ENCODE measurements around the gene LPO.

Gene LPO

DNA sequence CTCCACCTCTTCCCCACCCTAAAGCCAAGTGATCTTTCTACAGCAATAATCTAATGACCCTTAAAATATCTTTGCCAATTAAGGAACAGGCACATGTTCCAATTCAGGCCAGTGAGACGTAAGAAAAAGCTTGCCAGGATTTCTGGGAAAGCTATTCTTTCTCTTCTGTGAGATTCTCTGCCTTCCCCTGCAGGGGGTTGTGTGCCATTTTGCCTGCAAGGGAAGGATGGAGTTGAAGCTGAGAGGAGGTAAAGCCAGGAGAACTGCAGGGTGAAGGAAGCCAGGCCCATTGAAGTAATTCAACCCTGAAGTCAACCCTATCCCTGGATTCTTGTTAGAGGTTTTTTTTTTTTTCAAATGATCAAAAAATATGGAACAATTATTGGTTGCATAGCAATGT, 9.0 kb upstream of the LPO start:
- TF ChIP-seq CREB1 (IDR thresholded peaks at IDR 0.05; ENCODE audit: low read depth) (no peak), TAF1 (IDR thresholded peaks at IDR 0.05; ENCODE audit: low read depth) (no peak), TEAD4 (IDR thresholded peaks at IDR 0.05) (no peak), EGR1 (IDR thresholded peaks at IDR 0.05) (no peak)
- TF ChIP-seq, protein P1, sequence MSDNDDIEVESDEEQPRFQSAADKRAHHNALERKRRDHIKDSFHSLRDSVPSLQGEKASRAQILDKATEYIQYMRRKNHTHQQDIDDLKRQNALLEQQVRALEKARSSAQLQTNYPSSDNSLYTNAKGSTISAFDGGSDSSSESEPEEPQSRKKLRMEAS (IDR thresholded peaks at IDR 0.05): no peak
- TF ChIP-seq, protein P2, sequence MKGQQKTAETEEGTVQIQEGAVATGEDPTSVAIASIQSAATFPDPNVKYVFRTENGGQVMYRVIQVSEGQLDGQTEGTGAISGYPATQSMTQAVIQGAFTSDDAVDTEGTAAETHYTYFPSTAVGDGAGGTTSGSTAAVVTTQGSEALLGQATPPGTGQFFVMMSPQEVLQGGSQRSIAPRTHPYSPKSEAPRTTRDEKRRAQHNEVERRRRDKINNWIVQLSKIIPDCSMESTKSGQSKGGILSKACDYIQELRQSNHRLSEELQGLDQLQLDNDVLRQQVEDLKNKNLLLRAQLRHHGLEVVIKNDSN (IDR thresholded peaks at IDR 0.05): no peak

DNA sequence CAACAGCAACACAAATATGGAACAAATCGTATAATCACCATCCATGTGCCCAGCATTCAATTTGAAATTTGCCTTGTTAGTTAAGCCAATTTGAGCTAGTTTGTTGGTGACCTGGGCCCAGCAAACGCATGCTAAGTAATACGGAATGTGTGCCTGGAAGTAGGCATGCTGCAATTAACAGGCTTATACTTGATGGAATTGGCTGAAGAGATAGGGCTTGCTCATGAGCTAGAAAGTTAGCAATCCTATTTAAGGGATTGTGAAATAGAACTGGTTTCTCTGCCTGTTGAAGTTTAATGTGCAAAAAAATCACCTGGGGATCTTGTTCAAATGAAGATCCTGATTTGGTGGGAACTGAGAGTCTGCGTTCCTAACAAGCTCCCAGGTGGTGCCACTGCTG, 8.5 kb upstream of the LPO start:
- no peak for TF ChIP-seq CREB1 (IDR thresholded peaks at IDR 0.05; ENCODE audit: low read depth)
- TF ChIP-seq TCF12 (IDR thresholded peaks at IDR 0.05; ENCODE audit: low read depth): no peak
- TF ChIP-seq, protein P1 (IDR thresholded peaks at IDR 0.05): no peak
- TF ChIP-seq CEBPB (IDR thresholded peaks at IDR 0.05): no peak

DNA sequence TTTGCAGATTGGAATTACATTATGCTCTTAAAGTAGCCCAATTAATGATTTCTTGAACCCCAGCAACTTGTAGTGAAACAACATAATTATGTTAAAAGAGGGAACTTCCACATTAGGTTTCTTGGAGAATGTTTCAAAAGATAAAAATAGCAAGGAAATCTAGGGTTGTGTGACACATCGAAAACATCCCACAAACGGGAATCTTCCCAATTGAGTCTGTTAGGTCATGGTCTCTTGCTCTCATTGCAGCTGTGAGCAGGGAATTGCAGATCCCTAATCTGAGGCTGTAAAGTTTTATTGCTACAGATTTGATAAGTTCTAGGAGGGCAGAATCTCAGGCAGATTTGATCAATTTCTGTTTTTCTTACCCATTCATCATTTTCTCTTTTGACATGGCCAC, 6.7 kb upstream of the LPO start:
- TF ChIP-seq EGR1 (IDR thresholded peaks at IDR 0.05) (no peak), TCF12 (IDR thresholded peaks at IDR 0.05; ENCODE audit: low read depth) (no peak), FOXM1 (IDR thresholded peaks at IDR 0.05; ENCODE audit: borderline replicate concordance, low read depth) (no peak), EP300 (IDR thresholded peaks at IDR 0.05; ENCODE audit: borderline replicate concordance) (no peak), TEAD4 (IDR thresholded peaks at IDR 0.05) (no peak)
- TF ChIP-seq, protein P3, sequence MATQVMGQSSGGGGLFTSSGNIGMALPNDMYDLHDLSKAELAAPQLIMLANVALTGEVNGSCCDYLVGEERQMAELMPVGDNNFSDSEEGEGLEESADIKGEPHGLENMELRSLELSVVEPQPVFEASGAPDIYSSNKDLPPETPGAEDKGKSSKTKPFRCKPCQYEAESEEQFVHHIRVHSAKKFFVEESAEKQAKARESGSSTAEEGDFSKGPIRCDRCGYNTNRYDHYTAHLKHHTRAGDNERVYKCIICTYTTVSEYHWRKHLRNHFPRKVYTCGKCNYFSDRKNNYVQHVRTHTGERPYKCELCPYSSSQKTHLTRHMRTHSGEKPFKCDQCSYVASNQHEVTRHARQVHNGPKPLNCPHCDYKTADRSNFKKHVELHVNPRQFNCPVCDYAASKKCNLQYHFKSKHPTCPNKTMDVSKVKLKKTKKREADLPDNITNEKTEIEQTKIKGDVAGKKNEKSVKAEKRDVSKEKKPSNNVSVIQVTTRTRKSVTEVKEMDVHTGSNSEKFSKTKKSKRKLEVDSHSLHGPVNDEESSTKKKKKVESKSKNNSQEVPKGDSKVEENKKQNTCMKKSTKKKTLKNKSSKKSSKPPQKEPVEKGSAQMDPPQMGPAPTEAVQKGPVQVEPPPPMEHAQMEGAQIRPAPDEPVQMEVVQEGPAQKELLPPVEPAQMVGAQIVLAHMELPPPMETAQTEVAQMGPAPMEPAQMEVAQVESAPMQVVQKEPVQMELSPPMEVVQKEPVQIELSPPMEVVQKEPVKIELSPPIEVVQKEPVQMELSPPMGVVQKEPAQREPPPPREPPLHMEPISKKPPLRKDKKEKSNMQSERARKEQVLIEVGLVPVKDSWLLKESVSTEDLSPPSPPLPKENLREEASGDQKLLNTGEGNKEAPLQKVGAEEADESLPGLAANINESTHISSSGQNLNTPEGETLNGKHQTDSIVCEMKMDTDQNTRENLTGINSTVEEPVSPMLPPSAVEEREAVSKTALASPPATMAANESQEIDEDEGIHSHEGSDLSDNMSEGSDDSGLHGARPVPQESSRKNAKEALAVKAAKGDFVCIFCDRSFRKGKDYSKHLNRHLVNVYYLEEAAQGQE (IDR thresholded peaks at IDR 0.05; ENCODE audit: low read depth): no peak

DNA sequence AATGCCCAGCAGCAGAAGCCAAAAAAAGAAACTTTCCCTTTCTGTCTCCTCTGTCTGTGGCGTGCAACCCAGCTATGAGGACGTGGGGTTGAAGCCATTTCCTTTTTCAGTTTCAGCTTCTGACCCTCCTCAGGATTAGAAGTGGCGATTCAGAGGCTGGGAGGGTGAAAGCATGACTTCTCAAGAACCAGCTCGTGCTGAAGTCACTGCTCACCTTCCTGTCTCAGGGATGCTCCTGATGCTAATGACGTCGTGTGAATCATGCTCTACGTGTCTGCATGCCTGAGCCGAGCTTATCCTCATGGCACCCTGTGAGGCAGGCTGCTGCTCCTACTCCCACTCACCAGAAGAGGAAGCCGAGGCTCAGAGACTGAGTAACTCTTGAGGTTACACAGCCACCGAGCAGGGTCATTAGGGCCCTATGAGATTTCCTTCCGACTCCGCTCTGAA, 5.7 kb upstream of the LPO start:
- TF ChIP-seq CREB1 (IDR thresholded peaks at IDR 0.05; ENCODE audit: low read depth) (no peak), TEAD4 (IDR thresholded peaks at IDR 0.05) (no peak), EGR1 (IDR thresholded peaks at IDR 0.05) (no peak), EP300 (IDR thresholded peaks at IDR 0.05; ENCODE audit: borderline replicate concordance) (no peak), FOXM1 (IDR thresholded peaks at IDR 0.05; ENCODE audit: borderline replicate concordance, low read depth) (no peak), CEBPB (IDR thresholded peaks at IDR 0.05) (no peak), YY1 (IDR thresholded peaks at IDR 0.05; ENCODE audit: low read depth) (no peak), TAF1 (IDR thresholded peaks at IDR 0.05; ENCODE audit: low read depth) (no peak), TCF12 (IDR thresholded peaks at IDR 0.05; ENCODE audit: low read depth) (no peak), ZBTB7A (IDR thresholded peaks at IDR 0.05; ENCODE audit: low read depth) (no peak), RAD21 (IDR thresholded peaks at IDR 0.05; ENCODE audit: low read depth) (no peak), NFIC (IDR thresholded peaks at IDR 0.05) (no peak)
- TF ChIP-seq, protein P1 (IDR thresholded peaks at IDR 0.05): no peak
- TF ChIP-seq, protein P3 (IDR thresholded peaks at IDR 0.05; ENCODE audit: low read depth): no peak
- TF ChIP-seq, protein P2 (IDR thresholded peaks at IDR 0.05): no peak

DNA sequence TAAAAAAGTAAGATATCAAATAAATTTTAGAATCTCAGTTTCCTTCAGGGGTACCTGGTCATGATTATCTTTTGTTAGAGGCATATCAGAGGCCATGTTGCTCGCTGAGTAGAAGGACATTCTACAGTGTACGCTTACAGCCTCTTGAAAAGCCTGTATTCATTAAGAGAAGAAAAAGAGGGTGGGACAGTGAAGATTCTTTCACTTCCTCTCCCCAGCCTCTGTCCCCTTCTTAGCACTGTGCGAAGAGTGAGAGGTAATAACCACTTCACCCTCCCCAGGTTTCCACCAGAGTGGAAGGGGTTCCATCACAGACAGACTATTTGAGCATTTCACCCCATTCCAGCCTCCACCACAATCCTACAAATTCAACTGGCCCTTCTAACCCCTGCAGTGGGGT, 4.8 kb upstream of the LPO start:
- TF ChIP-seq, protein P1 (IDR thresholded peaks at IDR 0.05): no peak
- TF ChIP-seq ZBTB7A (IDR thresholded peaks at IDR 0.05; ENCODE audit: low read depth): no peak
- no peak for TF ChIP-seq TEAD4 (IDR thresholded peaks at IDR 0.05)
- TF ChIP-seq CEBPB (IDR thresholded peaks at IDR 0.05): no peak
- TF ChIP-seq TAF1 (IDR thresholded peaks at IDR 0.05; ENCODE audit: low read depth): no peak
- no peak for TF ChIP-seq EGR1 (IDR thresholded peaks at IDR 0.05)

DNA sequence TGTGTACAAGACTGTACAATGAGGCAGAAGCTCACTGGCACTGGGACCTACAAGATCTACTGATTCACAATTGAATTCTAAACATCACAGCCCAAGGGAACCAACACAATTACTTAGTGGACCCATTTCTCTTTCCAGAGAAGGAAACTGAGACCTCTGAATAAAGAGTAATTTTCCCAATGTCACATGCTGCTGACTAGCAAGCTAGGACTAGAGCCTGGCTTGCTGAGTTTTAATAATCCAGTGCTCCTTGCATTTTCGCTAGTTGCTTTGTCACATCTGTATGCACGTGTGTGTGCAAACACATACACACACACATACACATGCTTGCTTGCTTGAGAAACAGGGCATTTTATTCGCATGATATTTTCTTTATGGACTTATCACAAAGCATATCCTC, 3.9 kb upstream of the LPO start:
- TF ChIP-seq, protein P1 (IDR thresholded peaks at IDR 0.05): no peak
- TF ChIP-seq YY1 (IDR thresholded peaks at IDR 0.05; ENCODE audit: low read depth): no peak
- TF ChIP-seq, protein P2 (IDR thresholded peaks at IDR 0.05): no peak
- TF ChIP-seq CEBPB (IDR thresholded peaks at IDR 0.05): no peak
- TF ChIP-seq RAD21 (IDR thresholded peaks at IDR 0.05; ENCODE audit: low read depth): no peak
- no peak for TF ChIP-seq TCF12 (IDR thresholded peaks at IDR 0.05; ENCODE audit: low read depth)
- no peak for TF ChIP-seq FOXM1 (IDR thresholded peaks at IDR 0.05; ENCODE audit: borderline replicate concordance, low read depth)
- no peak for TF ChIP-seq EP300 (IDR thresholded peaks at IDR 0.05; ENCODE audit: borderline replicate concordance)
- TF ChIP-seq, protein P3 (IDR thresholded peaks at IDR 0.05; ENCODE audit: low read depth): no peak
- no peak for TF ChIP-seq TAF1 (IDR thresholded peaks at IDR 0.05; ENCODE audit: low read depth)
- TF ChIP-seq CREB1 (IDR thresholded peaks at IDR 0.05; ENCODE audit: low read depth): no peak
- TF ChIP-seq ZBTB7A (IDR thresholded peaks at IDR 0.05; ENCODE audit: low read depth): no peak
- TF ChIP-seq NFIC (IDR thresholded peaks at IDR 0.05): no peak
- no peak for TF ChIP-seq TEAD4 (IDR thresholded peaks at IDR 0.05)
- TF ChIP-seq EGR1 (IDR thresholded peaks at IDR 0.05): no peak
